Measurements from ENCODE around the gene CHDH. TPM values are rescaled to one million over a fixed set of nuclear protein-coding genes. Genes with fewer than 3 reads are reported as not detected.

Gene CHDH
- total and polyA plus RNA-seq, 2 donors (not counting 1 experiment from before 2014, with no cell fraction given) = 0.03 to 0.37 TPM

- Histone ChIP-seq H3K9me3 (ENCODE audit: control extremely low read depth in 1 of 3, control insufficient read depth in 2 of 3, insufficient read depth in 1 of 3, low read length in 2 of 3) (no peaks in the 10 kb centered on the region), H3K4me2 (replicated peaks; ENCODE audit: low read depth, low read length, poor library complexity, severe bottlenecking) (no peak overlapping the region), H3K4me1 (ENCODE audit: control insufficient read depth in 2 of 2, insufficient read depth in 2 of 2, low read length in 2 of 2) (no peaks in the 10 kb centered on the region), H3K9ac (ENCODE audit: low read length) (no peak overlapping the region), H3K4me3 (ENCODE audit: control extremely low read depth in 1 of 5, extremely low read depth in 1 of 5, insufficient read depth in 1 of 5, low read depth in 2 of 5, low read length in 4 of 5) (no peak overlapping the region), H3K27me3 (replicated peaks in 1 of 4; ENCODE audit: control extremely low read depth in 1 of 4, control insufficient read depth in 3 of 4, insufficient read depth in 4 of 4, low read length in 3 of 4) (peaks cover 0 to 6% (median 0%) of the 10 kb centered on the region in 4 experiments), H2AFZ (ENCODE audit: insufficient read depth, low read depth, low read length, poor library complexity, severe bottlenecking) (no peak overlapping the region), H3K36me3 (replicated peaks in 1 of 2; ENCODE audit: control extremely low read depth in 1 of 2, control insufficient read depth in 1 of 2, extremely low read depth in 1 of 2, insufficient read depth in 2 of 2, low read length in 1 of 2) (no peaks in the 10 kb centered on the region), H3K27ac (ENCODE audit: low read length in 2 of 2) (no peak overlapping the region), H4K20me1 (ENCODE audit: control insufficient read depth, insufficient read depth, low read length, poor library complexity, severe bottlenecking) (no peaks in the 10 kb centered on the region), H3K79me2 (ENCODE audit: control insufficient read depth, insufficient read depth, low read length) (no peaks in the 10 kb centered on the region)
- no peaks in the 10 kb centered on the region for H3K9me3 Mint-ChIP-seq (ENCODE audit: insufficient read depth)
- no peak overlapping the region for H3K4me3 Mint-ChIP-seq
- ChIA-PET CTCF (no interaction called here), POLR2A (no interaction called here)
- 98% methylated on average over 5 of the region's 5 CpGs for WGBS (ENCODE audit: insufficient coverage)
- TF ChIP-seq EZH2 (IDR thresholded peaks at IDR 0.05; ENCODE audit: borderline replicate concordance, insufficient read depth, low read depth, low read length, poor library complexity, severe bottlenecking) = no peak
- ATAC-seq (ENCODE audit: low read depth) = no peak
- H3K4me1 Mint-ChIP-seq = no peaks in the 10 kb centered on the region
- no peaks in the 10 kb centered on the region for H3K27me3 Mint-ChIP-seq
- no peak overlapping the region for H3K27ac Mint-ChIP-seq
- DNase-seq = no peak
- intact Hi-C loops (cut with micrococcal nuclease) = no loop called here
Observed at GRCh38 chr3:53765753-53766152, 80.5 kb downstream of the CHDH start.

GRCh38 chr3:53764026-53764775 lies 82.0 kb downstream of the CHDH start:
- no peak overlapping the region for H3K4me3 ChIP-seq (ENCODE audit: control extremely low read depth in 1 of 5, extremely low read depth in 1 of 5, insufficient read depth in 1 of 5, low read depth in 2 of 5, low read length in 4 of 5)
- H3K4me1 ChIP-seq (ENCODE audit: control insufficient read depth in 2 of 2, insufficient read depth in 2 of 2, low read length in 2 of 2) = no peaks in the 10 kb centered on the region
- no peaks in the 10 kb centered on the region for H3K9me3 Mint-ChIP-seq (ENCODE audit: insufficient read depth)
- H4K20me1 ChIP-seq (ENCODE audit: control insufficient read depth, insufficient read depth, low read length, poor library complexity, severe bottlenecking) = no peaks in the 10 kb centered on the region
- H3K9me3 ChIP-seq (ENCODE audit: control extremely low read depth in 1 of 3, control insufficient read depth in 2 of 3, insufficient read depth in 1 of 3, low read length in 2 of 3) = no peaks in the 10 kb centered on the region
- H3K27ac ChIP-seq (ENCODE audit: low read length in 2 of 2) = no peak overlapping the region
- H3K4me1 Mint-ChIP-seq = no peaks in the 10 kb centered on the region
- no peaks in the 10 kb centered on the region for H3K36me3 ChIP-seq (replicated peaks in 1 of 2; ENCODE audit: control extremely low read depth in 1 of 2, control insufficient read depth in 1 of 2, extremely low read depth in 1 of 2, insufficient read depth in 2 of 2, low read length in 1 of 2)
- no peak overlapping the region for H3K4me2 ChIP-seq (replicated peaks; ENCODE audit: low read depth, low read length, poor library complexity, severe bottlenecking)
- ChIA-PET POLR2A (no interaction called here), CTCF (no interaction called here)
- H3K27me3 ChIP-seq (replicated peaks in 1 of 4; ENCODE audit: control extremely low read depth in 1 of 4, control insufficient read depth in 3 of 4, insufficient read depth in 4 of 4, low read length in 3 of 4) = peaks cover 0 to 1% (median 0%) of the 10 kb centered on the region in 4 experiments
- WGBS (ENCODE audit: insufficient coverage) = 86% methylated on average over 12 of the region's 14 CpGs
- no peak overlapping the region for H3K4me3 Mint-ChIP-seq
- TF ChIP-seq EZH2 (IDR thresholded peaks at IDR 0.05; ENCODE audit: borderline replicate concordance, insufficient read depth, low read depth, low read length, poor library complexity, severe bottlenecking) (no peak), CTCF (IDR thresholded peaks at IDR 0.05) (no peak)
- H2AFZ ChIP-seq (ENCODE audit: insufficient read depth, low read depth, low read length, poor library complexity, severe bottlenecking) = no peak overlapping the region
- no peak overlapping the region for H3K9ac ChIP-seq (ENCODE audit: low read length)
- intact Hi-C loops (cut with micrococcal nuclease) = no loop called here
- no peak overlapping the region for H3K27ac Mint-ChIP-seq
- ATAC-seq (ENCODE audit: low read depth) (no peak), DNase-seq (no peak)
- H3K27me3 Mint-ChIP-seq = no peaks in the 10 kb centered on the region
- H3K79me2 ChIP-seq (ENCODE audit: control insufficient read depth, insufficient read depth, low read length) = no peaks in the 10 kb centered on the region

Measured in B cell (primary cell).